Stimulated activated CD8-positive, alpha-beta memory T cell treated with anti-CD3 and anti-CD28 coated beads, Interleukin-12 subunit alpha, Interleukin-12 subunit beta, amount 100 ng/mL, for 4 hours (primary cell): ENCODE data around the gene ZNF462.
"Not testable (repeated sequence)": the region's sequence is repeated elsewhere in the genome, so short reads cannot be mapped to it uniquely, and the experiment has no call there.

Experiments
- DNase-seq: peaks from one replicate; pipeline ENCODE4 v3.0.0-alpha.2; 2020; ENCODE audit warnings: low read depth

Gene ZNF462, protein sequence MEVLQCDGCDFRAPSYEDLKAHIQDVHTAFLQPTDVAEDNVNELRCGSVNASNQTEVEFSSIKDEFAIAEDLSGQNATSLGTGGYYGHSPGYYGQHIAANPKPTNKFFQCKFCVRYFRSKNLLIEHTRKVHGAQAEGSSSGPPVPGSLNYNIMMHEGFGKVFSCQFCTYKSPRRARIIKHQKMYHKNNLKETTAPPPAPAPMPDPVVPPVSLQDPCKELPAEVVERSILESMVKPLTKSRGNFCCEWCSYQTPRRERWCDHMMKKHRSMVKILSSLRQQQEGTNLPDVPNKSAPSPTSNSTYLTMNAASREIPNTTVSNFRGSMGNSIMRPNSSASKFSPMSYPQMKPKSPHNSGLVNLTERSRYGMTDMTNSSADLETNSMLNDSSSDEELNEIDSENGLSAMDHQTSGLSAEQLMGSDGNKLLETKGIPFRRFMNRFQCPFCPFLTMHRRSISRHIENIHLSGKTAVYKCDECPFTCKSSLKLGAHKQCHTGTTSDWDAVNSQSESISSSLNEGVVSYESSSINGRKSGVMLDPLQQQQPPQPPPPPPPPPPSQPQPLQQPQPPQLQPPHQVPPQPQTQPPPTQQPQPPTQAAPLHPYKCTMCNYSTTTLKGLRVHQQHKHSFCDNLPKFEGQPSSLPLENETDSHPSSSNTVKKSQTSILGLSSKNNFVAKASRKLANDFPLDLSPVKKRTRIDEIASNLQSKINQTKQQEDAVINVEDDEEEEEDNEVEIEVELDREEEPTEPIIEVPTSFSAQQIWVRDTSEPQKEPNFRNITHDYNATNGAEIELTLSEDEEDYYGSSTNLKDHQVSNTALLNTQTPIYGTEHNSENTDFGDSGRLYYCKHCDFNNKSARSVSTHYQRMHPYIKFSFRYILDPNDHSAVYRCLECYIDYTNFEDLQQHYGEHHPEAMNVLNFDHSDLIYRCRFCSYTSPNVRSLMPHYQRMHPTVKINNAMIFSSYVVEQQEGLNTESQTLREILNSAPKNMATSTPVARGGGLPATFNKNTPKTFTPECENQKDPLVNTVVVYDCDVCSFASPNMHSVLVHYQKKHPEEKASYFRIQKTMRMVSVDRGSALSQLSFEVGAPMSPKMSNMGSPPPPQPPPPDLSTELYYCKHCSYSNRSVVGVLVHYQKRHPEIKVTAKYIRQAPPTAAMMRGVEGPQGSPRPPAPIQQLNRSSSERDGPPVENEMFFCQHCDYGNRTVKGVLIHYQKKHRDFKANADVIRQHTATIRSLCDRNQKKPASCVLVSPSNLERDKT (N-terminal part only)

DNA sequence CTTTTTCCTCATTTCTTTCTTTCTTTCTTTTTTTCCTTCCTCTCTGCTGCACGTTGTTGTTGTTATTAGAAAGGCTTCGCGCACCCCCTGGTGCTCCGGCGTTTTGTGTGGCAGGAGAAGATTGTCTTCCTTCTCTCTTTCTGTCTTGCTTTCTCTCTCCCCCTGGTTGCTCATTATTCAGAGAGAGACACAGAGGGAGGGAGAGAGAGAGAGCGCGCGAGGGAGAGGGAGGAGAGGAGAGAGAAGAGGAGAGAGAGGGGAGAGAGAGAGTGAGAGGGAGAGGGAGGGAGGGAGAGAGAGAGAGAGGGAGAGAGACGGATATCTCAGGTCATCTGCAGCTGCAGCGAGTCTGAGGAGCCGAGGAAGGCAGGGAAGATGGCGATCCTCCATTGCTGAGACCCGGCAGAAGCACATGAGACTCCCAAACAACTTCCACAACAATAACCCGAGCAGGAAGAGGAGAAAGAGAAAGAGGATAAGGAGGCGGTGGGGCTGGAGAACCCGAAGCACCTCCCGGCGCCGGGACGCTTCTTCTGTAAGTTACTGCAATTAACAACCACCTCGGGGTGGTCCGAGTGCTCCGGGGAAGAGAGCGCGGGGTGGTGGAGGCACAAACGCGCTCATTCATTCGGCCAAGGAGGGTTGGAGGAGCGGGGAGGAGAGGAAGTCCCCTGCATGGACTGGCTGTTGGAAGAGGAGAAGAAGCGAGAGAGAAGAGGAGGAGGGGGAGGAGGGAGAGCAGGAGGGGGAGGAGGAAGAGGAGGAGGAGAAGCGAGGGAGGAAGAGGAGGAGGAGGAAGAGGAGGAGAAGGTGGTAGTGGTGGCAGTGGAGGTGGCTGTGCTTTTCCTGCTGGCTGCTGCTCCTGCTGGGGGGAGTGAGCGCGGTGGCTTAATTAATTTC lies at the start of gene ZNF462:
TSS of gene ZNF462 (plus strand) at position 346 of the 900 bp plus-strand sequence. CDS start 60,218 bp downstream, outside the sequence.
- DNase-seq, result no peak

DNA sequence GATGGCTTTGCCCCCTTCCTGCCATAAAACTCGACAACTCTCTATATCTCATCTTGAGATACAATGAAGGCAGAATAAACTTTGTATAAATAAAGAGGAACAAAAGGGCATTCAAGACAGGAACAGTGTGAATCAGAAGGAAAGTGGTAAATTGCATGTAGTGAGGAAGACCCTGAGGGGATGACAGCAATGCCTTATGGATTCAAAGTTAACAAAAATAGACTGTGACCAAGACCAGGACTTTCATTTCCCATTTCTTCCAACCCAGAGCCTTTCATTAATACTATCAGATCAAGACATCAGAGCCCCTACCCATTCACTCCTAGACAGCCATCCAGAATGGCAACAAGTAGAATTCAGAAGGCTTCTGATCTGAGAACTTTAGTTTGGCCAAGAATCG lies 46.4 kb upstream of the ZNF462 start:
- DNase-seq, result no peak

DNA sequence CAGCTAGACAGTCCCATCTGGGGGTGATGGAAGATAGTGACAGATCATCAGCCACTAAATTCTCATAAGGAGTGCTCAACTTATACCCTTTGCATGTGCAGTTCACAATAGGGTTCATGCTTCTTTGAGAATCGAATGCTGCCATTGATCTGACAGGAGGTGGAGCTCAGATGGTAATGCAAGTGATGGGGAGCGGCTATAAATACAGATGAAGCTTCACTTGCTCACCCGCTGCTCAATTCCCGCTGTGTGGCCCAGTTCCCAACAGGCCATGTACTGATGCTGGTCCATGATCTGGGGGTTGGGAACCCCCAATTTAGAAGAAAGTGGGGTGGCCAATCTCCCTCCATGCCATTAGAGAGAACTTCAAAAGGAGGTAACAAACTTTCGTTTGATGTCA lies 44.9 kb upstream of the ZNF462 start:
- DNase-seq, result no peak

DNA sequence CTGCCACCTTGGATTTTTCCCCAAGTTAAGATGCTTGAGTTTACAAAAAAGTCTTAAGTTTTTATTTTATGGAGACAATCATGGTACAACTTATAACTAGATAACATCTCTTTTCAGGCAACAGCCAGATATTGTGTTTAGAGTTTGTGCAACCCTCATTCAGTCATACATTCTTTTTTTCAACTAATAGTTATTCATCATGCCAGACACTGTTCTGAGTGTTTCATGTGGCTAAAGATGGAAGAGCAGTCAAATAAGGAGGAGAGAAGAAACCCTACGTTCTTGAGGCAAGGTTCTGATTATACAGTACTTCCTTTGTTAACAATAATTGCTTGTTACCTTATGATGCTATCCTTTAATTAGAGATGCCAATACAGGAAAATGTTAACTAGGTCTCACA lies 42.1 kb upstream of the ZNF462 start:
- no peak for DNase-seq

DNA sequence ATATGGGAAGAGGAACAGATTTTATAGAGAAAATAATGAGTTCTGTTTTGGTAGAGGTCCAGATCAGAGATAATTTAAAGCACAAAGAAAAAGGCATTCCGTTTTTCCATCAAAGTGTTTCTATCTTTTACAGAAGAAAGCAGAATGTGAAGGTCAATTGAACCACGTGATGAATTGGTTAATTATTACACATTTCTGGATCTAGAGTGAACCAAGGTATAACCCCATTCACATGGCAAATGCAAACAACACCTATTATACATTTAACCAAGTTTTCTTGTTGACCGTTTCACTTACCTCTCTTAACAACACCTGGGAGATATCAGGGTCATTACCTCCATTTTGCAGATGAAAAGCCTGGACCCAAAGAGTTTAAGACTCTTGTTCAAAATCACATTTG lies 34.9 kb upstream of the ZNF462 start:
- no peak for DNase-seq

DNA sequence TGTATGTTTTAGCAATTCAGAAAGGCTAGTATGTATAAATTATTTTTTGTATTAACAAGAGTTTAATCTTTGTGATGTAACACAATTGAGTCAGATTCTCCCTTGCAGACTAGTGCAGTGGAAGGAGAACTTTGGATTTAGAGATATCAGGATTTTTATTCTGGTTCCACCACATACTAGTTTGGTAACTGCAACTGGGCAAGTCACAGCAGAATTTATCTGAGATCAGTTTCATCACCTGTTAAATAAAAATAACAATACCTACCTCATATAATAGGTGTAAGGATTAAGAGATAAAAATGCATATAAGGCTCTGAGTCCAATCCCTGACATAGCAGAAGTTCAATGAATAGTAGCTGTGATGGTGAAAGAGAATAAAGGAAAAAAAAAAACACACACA lies 34.0 kb upstream of the ZNF462 start:
- no peak for DNase-seq

DNA sequence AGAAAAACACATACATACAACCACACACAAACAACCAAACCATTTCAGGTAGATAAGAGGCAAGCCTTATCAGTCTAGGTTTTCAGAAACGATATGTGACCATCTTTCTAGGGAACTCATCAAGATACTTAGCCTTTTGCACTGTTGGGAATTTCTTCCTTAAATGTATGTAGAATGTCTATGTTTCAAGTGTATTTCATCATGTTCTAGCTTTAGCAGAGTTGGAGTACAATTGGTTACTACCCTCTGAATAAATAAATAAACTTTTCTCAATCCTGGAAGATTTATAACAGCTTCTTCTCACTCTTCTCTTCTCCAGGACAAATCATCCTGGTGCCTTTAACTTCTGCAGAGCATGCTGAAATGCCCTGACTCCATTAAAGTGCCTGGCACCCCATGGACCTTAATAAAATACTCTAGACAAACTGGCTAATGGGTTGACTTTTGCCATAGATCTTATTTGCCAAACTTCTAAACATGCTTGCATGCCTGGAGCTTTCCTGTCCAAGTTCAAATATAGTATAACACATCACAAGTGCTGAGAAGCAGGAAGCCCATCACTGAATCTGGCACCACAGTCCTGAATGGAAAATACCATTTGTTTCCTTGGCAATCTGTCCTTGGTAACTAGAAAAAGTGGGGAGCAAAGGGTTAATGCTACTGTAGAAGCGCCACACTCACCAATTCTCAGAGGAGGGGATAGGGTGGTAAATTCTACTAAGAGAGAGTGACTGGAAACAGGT lies 33.1 kb upstream of the ZNF462 start:
- DNase-seq, result no peak

DNA sequence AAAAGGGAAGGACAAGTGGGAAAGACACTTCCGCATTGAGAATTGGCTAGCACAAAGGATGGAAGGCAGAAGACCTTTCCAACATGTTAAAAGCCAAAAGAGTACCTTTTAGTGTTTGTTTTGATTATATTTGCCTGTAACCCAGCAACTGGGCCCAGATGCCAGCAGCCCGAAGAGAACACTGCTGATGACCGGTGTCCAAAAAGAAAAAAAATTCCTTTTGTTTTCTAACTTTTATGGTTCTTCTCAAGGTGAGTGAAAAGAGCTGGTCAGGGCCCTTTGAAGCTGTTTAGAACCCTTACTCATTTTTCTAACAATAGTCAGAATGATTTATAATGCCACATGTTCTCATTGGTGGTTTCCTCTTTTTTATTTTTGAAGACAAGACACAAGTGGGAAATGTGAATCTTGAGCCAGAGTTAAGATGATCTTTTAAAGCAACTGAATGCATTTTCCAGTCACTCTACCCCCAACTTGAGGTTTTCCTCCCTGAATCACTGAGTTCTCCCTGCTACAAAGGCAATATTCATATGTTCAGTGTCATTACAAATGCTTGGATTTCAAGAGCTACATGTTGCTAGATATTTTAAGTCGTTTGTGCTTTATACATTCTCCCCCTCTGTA lies 32.3 kb upstream of the ZNF462 start:
- no peak for DNase-seq

DNA sequence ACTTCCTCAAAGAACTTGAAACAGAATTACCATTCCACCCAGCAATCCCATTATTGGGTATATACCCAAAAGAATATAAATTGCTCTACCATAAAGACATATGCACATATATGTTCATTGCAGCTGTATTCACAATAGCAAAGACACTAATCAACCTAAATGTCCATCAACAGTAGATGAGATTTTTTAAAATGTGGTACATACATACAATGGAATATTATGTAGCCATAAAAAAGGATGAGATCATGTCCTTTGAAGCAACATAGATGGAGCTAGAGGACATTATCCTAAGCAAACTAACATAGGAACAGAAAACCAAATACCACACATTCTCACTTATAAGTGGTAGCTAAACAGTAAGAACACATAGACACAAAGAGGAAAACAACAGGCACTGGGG lies 28.1 kb upstream of the ZNF462 start:
- no peak for DNase-seq

DNA sequence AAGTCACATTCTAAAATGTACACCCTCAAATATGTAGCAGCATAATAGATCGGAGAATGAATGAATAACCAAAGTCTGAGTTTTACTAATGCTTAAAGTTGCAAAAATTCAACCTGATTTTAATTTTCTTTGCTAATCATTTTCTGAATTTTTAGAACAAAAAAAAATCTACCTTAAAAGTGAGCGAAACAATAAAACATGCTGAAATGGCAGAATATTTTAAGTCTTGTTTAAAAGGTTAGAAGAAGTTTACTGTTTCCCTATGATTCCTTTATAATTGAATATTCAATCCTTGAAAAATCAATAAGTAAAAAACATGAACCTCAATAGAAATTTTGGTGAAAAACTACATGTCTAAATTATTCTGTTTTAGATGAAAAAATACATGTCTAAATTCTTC lies 27.1 kb upstream of the ZNF462 start:
- no peak for DNase-seq

DNA sequence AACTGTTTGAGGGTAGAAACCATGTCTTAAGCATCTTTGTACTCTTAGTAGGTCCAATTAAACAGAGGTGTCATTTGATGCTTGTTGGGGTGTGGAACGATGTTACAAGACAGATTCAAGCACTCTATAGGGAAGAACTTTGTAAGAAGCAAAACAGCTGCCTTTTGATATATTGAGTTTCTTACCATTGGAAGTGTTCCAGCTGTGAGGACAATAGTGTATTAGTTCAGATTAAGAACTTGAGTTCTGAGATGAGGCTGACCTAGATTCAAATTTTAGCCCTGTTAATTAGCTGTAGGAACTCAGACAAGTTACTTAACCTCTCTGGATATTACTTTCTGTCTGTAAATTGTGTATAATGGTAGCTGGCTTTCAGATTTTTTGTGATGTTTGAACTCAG lies 19.6 kb upstream of the ZNF462 start:
- DNase-seq, result no peak

DNA sequence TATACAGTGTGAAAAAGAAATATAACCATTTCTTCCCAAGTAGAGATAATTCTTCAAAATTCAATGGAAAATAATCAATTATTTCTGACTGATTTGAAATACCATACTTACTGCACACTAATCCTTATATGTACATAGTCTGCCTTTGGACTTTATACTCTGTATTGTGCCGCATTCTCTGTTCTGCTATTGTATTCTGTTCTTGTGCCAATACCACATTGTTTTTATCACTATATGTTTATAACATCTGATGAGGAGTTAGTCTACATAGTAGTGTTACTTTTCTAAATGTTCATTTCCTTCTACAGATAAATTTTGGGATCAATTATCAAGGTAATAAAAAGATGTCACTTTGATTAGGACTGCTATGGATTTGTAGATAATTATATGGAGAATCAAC lies 16.7 kb upstream of the ZNF462 start:
- no peak for DNase-seq

DNA sequence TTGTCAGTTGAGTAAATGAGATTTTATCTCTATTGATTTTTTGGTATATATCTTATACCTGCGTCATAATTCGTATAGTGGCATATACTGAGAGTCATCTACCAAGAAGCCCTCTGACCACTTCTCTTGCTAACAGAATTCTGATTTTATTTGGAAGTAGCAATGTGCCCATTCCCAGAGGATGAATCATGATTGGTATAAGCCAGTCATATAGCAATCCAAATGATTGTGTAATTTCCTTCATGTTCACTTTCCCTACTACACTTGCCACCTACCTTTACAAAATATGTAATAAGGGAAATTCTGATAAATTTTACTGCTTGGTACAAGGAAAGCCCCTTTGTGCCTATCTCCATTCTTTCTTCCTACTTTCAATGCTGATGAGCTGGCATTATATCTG lies 16.1 kb upstream of the ZNF462 start:
- no peak for DNase-seq

DNA sequence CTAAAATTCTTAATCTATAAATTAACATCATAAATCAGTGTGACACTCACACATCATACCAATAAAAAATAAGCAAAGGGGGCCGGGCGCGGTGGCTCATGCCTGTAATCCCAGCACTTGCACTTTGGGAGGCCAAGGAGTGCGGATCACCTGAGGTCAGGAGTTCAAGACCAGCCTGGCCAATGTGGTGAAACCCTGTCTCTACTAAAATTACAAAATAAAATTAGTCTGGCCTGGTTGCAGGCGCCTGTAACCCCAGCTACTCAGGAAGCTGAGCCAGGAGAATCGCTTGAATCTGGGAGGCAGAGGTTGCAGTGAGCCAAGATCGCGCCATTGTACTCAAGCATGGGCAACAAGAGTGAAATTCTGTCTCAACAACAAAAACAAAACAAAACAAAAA lies 11.3 kb upstream of the ZNF462 start:
- DNase-seq, result not testable (repeated sequence)

DNA sequence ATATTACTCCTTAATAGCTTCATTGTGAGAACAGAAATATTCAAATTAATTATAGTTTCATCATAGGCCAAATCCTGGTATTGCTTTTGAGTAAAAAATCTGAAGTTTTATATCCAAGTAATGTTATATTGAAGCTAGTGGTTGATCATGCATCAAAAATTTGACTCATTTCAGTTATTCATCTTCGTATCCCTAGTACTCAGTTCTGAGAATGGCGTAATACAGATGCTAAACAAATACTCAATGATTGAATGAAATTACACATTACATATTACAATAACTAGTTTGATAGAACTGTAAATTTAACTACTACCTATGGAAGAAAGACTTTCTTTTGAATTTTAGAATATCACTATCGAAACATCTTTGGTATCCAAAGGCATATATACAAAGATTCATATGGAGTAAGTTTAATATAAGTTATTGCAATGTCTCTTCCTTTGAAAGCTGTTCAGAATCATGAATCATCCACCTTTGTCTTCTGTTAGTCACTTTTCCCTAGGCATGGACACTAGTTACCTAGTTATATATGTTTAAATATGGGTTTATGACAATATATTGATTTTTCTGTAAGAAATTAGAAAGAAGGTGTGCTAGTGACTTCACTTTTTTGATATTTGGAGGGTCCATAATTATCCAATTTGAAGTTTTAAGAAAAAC lies 5.0 kb upstream of the ZNF462 start:
- DNase-seq, result no peak

DNA sequence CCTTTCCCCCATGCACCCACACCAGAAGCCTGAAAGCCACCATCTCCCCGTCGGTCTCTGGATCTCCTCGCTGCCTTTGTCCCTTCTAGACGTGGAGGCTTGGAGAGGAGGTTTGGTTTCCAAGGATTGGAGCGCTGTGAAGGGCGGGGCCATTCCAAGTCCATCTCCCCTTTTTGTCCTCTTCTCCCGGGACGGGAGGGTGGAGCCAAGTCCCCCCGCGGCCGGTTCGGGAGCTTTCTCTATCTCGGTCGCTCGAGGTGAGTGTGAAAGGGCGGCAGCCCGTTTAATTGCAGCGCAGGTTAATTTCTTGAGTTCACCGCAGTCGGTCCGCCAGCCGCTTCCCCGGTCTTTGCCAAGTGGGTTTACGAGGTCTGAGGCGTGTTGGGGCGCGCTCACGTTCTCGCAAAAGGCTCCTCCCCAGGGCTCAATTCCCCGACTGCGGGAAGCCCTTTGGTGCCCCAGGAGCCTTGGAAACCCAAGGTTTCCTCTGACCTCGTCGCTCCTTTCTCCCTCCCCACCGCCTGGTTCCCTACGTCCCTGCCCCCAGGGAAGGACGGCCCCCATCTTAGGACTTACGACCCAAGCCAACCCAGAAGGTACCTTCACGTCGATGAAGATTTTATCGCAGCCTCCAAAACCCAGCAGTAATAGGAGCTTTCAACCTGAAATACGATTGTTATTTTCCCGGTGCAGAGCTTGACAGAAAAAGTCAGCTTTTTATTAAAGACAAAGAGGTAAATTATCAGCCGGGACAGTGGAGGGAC lies 2.8 kb upstream of the ZNF462 start:
- DNase-seq, result no peak

DNA sequence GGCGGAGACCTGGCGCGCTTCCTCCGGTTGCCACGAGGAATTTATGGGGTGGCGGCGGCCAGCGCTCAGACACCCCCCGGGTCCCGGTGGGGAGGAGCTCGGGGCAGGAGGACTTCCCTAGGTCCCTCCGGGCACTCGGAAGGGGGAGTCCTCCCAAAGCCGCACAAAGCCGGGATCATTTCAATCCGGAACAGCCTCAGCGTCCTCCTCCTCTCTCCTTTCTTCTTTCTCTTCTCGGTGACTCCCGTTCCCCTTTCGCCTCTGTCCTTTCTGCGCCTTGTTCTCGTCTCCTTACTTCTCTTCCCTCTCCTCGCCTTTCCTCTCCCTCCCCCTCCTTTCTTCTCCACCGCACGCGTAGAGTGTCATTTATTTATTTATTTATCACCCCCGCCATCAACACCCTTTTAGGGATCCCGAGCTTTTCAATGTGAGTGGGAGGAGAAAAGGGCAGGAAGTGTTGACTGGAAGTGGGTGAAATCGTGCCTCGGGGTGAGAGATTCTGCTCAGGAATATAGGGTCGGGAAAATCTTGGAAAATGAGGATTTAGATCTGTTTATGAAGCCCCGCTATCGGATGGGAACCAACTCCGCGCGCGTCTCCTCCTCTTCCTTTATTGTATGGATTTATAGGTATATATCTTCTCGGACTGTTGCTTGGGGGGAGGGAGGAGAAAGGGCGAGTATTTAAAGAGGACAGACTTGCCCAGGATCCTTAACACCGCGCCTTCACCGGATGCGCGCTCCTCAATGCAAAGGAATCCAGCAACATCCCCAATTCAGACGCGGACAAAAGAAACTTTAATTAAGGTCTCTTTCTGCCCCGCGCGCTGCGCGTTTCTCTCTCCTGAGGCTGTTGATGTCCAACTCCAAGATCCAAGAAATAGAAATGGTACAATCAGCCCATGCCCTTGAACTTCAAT lies 2.0 kb upstream of the ZNF462 start:
- no peak for DNase-seq

DNA sequence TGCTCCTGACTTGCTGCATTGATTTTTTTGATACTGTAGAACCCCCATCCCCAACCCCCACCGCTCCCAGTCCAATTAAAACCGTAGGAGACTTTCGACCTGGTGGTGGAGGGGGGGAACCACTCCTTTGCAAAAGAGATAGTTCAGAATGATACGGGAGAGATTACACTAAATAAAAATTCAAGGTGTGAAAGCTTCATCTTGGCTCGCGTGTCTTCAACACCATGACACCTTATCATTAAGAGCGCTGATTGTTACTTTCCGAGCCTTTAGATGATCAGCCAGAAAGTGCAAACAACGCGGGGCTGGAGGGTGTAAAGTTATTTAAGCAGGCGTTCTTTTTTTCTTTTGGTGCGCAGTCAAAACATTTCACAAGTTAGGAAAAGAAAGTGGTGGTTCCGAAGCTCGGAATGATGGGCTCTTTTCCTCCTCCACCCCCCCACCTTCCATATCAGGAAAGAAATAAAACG lies 1.3 kb upstream of the ZNF462 start:
- DNase-seq, result no peak
